H9 (cell line): ENCODE measurements around the gene CNOT11. TPM values are rescaled to one million over a fixed set of nuclear protein-coding genes. Genes with fewer than 3 reads are reported as not detected.
"Not testable (repeated sequence)": the region's sequence is repeated elsewhere in the genome, so short reads cannot be mapped to it uniquely, and the experiment has no call there.

Experiments
- DNase-seq: peaks from one replicate; pipeline ENCODE4 v3.0.0-alpha.2; 2017
- H2AFZ ChIP-seq: one replicate; pipeline ENCODE4 v1.6.1; 2013; ENCODE audit warnings: mild to moderate bottlenecking, low read length, control low read depth, moderate library complexity
- H2AK5ac ChIP-seq: 2 replicates; pipeline ENCODE4 v1.6.1; 2013; ENCODE audit warnings: low read length, control low read depth, mixed read lengths; ENCODE audit not compliant: insufficient read length
- H2BK120ac ChIP-seq: one replicate; pipeline ENCODE4 v1.6.1; 2013; ENCODE audit warnings: low read depth, mild to moderate bottlenecking, low read length, control low read depth, inconsistent platforms; ENCODE audit not compliant: poor library complexity, severe bottlenecking
- H2BK12ac ChIP-seq: 2 replicates; pipeline ENCODE4 v1.6.1; 2013; ENCODE audit warnings: low read length, control low read depth, mixed read lengths, low read depth; ENCODE audit not compliant: insufficient read length
- H2BK15ac ChIP-seq: 2 replicates; pipeline ENCODE4 v1.6.1; 2013; ENCODE audit warnings: low read depth, low read length, control low read depth
- H2BK20ac ChIP-seq: one replicate; pipeline ENCODE4 v1.6.1; 2013; ENCODE audit warnings: low read depth, mild to moderate bottlenecking, low read length, control low read depth, inconsistent platforms; ENCODE audit not compliant: poor library complexity, severe bottlenecking
- H2BK5ac ChIP-seq: 2 replicates; pipeline ENCODE4 v1.6.1; 2013; ENCODE audit warnings: low read length, control low read depth, mixed read lengths; ENCODE audit not compliant: insufficient read length
- H3K14ac ChIP-seq: 2 replicates; pipeline ENCODE4 v1.6.1; 2013; ENCODE audit warnings: low read length, control low read depth; ENCODE audit not compliant: insufficient read depth
- H3K18ac ChIP-seq: 2 replicates; pipeline ENCODE4 v1.6.1; 2013; ENCODE audit warnings: low read depth, mild to moderate bottlenecking, mixed read lengths, low read length, control low read depth; ENCODE audit not compliant: insufficient read length
- H3K23ac ChIP-seq: 2 replicates; pipeline ENCODE4 v1.6.1; 2013; ENCODE audit warnings: low read length, control low read depth, mixed read lengths, low read depth; ENCODE audit not compliant: insufficient read length
- H3K23me2 ChIP-seq: 2 replicates; pipeline ENCODE4 v1.6.1; 2013; ENCODE audit warnings: low read depth, mild to moderate bottlenecking, mixed read lengths, low read length, control low read depth; ENCODE audit not compliant: insufficient read length, poor library complexity, severe bottlenecking
- H3K27ac ChIP-seq: 2 replicates; pipeline ENCODE4 v1.5.1; 2013; ENCODE audit warnings: low read length, control low read depth, mixed read lengths, low read depth; ENCODE audit not compliant: insufficient read length
- H3K27me3 ChIP-seq: 2 replicates; pipeline ENCODE4 v1.6.1; 2013; ENCODE audit warnings: low read length, control low read depth, inconsistent platforms; ENCODE audit not compliant: insufficient read depth
- H3K4ac ChIP-seq: 2 replicates; pipeline ENCODE4 v1.6.1; 2013; ENCODE audit warnings: low read depth, mild to moderate bottlenecking, control low read depth, inconsistent platforms, low read length, moderate library complexity
- H3K4me1 ChIP-seq: 2 replicates; pipeline ENCODE4 v1.6.1; 2013; ENCODE audit warnings: low read length, control low read depth, inconsistent platforms; ENCODE audit not compliant: insufficient read depth
- H3K4me2 ChIP-seq: 2 replicates; pipeline ENCODE4 v1.6.1; 2013; ENCODE audit warnings: low read length, control low read depth, mixed read lengths; ENCODE audit not compliant: insufficient read length, insufficient read depth
- H3K56ac ChIP-seq: 2 replicates; pipeline ENCODE4 v1.6.1; 2013; ENCODE audit warnings: low read depth, mild to moderate bottlenecking, mixed read lengths, low read length, control low read depth; ENCODE audit not compliant: insufficient read length
- H3K79me1 ChIP-seq: 2 replicates; pipeline ENCODE4 v1.6.1; 2013; ENCODE audit warnings: low read depth, mild to moderate bottlenecking, moderate library complexity, low read length, control low read depth, inconsistent platforms; ENCODE audit not compliant: insufficient read depth, poor library complexity, severe bottlenecking
- H3K79me2 ChIP-seq: 2 replicates; pipeline ENCODE4 v1.6.1; 2013; ENCODE audit warnings: low read length, control low read depth, inconsistent platforms; ENCODE audit not compliant: insufficient read depth
- H3K9ac ChIP-seq: 2 replicates; pipeline ENCODE4 v1.6.1; 2013; ENCODE audit warnings: low read length, control low read depth, mixed read lengths; ENCODE audit not compliant: insufficient read length; ENCODE audit errors: extremely low read depth
- H3K9me3 ChIP-seq: one replicate; pipeline ENCODE4 v1.6.1; 2013; ENCODE audit warnings: low read depth, low read length, inconsistent platforms; ENCODE audit not compliant: control insufficient read depth
- H3T11ph ChIP-seq: one replicate; pipeline ENCODE4 v1.6.1; 2013; ENCODE audit warnings: mild to moderate bottlenecking, low read length, control low read depth, inconsistent platforms
- H4K20me1 ChIP-seq: one replicate; pipeline ENCODE4 v1.6.1; 2013; ENCODE audit not compliant: control insufficient read depth, insufficient read length, insufficient read depth
- H4K5ac ChIP-seq: 2 replicates; pipeline ENCODE4 v1.6.1; 2013; ENCODE audit warnings: low read depth, mild to moderate bottlenecking, mixed read lengths, low read length, control low read depth; ENCODE audit not compliant: insufficient read length
- H4K8ac ChIP-seq: replicated peaks from 2 replicates; pipeline ENCODE4 v1.6.1; 2013; ENCODE audit warnings: low read length, control low read depth, mixed read lengths, low read depth; ENCODE audit not compliant: insufficient read length
- H4K91ac ChIP-seq: 2 replicates; pipeline ENCODE4 v1.6.1; 2013; ENCODE audit warnings: low read depth, mild to moderate bottlenecking, moderate library complexity, mixed read lengths, low read length, control low read depth; ENCODE audit not compliant: insufficient read length
- H3K27ac Mint-ChIP-seq, 3 experiments: 2 replicates in 2 of 3; 3 replicates in 1 of 3; pipeline ENCODE4 v1.8.0; 2020 to 2021; ENCODE audit warnings: mixed read lengths in 3 of 3, mild to moderate bottlenecking in 1 of 3, moderate library complexity in 1 of 3
- H3K27me3 Mint-ChIP-seq: 2 replicates; pipeline ENCODE4 v1.8.0; 2021; ENCODE audit warnings: low read depth, mild to moderate bottlenecking, moderate library complexity, mixed read lengths
- H3K36me3 Mint-ChIP-seq, 3 experiments: 2 replicates in 2 of 3; 3 replicates in 1 of 3; pipeline ENCODE4 v1.8.0; 2020 to 2021; ENCODE audit warnings: low read depth in 3 of 3, mixed read lengths in 3 of 3; ENCODE audit not compliant: insufficient read depth in 1 of 3
- H3K4me1 Mint-ChIP-seq, 2 experiments: 2 replicates each; pipeline ENCODE4 v1.8.0; 2020; ENCODE audit warnings: mixed read lengths in 2 of 2
- H3K4me3 Mint-ChIP-seq, 2 experiments: 2 replicates in 1 of 2; 3 replicates in 1 of 2; pipeline ENCODE4 v1.8.0; 2020 to 2021; ENCODE audit warnings: mild to moderate bottlenecking in 2 of 2, mixed read lengths in 2 of 2, moderate library complexity in 1 of 2
- H3K9me3 Mint-ChIP-seq, 2 experiments: 2 replicates in 1 of 2; 3 replicates in 1 of 2; pipeline ENCODE4 v1.8.0; 2020; ENCODE audit warnings: mild to moderate bottlenecking in 2 of 2, mixed read lengths in 2 of 2, moderate library complexity in 1 of 2
- WGBS: extraction: QIAGEN DNeasy Blood & Tissue Kit; methylation state at CpG from one replicate; pipeline ENCODE4 v1.1.7; 2013; ENCODE audit warnings: missing lambda C conversion rate, low lambda C conversion rate, mixed read lengths; ENCODE audit not compliant: insufficient read length; ENCODE audit errors: extremely low coverage; 5-methylcytosine and 5-hydroxymethylcytosine counted together
- total RNA-seq: library from RNA; stranded (reverse); gene quantifications from 2 replicates; pipeline ENCODE4 v1.2.1, GENCODE V29; 2021
- TF ChIP-seq, protein P1 (sequence below): fragments of 200-600 bp; sonication (generic); conservative IDR thresholded peaks from 3 replicates; pipeline ENCODE4 v1.8.0; 2021; ENCODE audit warnings: antibody characterized with exemption, mild to moderate bottlenecking

CNOT11 gene
- total RNA-seq, 1 experiment from 2014 or later = 46.8 TPM

DNA sequence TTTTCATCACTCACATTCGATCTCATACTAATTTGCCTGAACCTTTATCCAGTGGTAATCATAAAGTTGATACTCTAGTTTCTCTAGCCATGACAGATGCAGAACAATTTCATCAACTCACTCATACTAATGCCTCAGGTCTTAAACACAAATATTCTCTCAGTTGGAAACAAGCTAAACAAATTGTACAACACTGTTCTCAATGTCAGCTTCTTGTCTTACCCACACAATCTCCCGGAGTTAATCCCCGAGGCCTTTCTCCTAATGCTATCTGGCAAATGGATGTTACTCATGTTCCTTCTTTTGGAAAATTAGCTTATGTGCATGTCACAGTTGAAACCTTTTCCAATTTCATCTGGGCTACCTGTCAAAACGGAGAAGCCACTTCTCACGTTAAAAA, 11.5 kb upstream of the CNOT11 start:
- H3K27me3 Mint-ChIP-seq = no peaks in the 10 kb centered on the region; the same call in 1 of the 2 replicates
- no peak overlapping the region for H2AK5ac ChIP-seq
- H3K14ac ChIP-seq = no peak overlapping the region
- DNase-seq = no peak
- no peak overlapping the region for H2AFZ ChIP-seq
- H3K4me1 ChIP-seq = no peaks in the 10 kb centered on the region
- H3K79me1 ChIP-seq = no peaks in the 10 kb centered on the region
- H3K27ac ChIP-seq = no peak overlapping the region
- H3K18ac ChIP-seq = no peak overlapping the region
- no peak overlapping the region for H4K8ac ChIP-seq
- WGBS = no CpG with 5 or more reads among the region's 5 CpGs
- H3K9me3 Mint-ChIP-seq = peaks cover under 1 to 2% of the 10 kb centered on the region in 2 experiments; a peak in 3 of 5 replicates
- no peak overlapping the region for H2BK12ac ChIP-seq
- no peak overlapping the region for H3K56ac ChIP-seq
- no peak overlapping the region for H3K4me3 Mint-ChIP-seq
- peaks cover 8 to 21% of the 10 kb centered on the region in 2 experiments for H3K4me1 Mint-ChIP-seq
- no peaks in the 10 kb centered on the region for H3K23me2 ChIP-seq
- no peak overlapping the region for H3K9ac ChIP-seq
- no peak overlapping the region for H2BK15ac ChIP-seq
- H3K36me3 Mint-ChIP-seq = peaks cover 0 to 3% (median 2%) of the 10 kb centered on the region in 3 experiments; a peak in 4 of 7 replicates
- TF ChIP-seq, protein P1, sequence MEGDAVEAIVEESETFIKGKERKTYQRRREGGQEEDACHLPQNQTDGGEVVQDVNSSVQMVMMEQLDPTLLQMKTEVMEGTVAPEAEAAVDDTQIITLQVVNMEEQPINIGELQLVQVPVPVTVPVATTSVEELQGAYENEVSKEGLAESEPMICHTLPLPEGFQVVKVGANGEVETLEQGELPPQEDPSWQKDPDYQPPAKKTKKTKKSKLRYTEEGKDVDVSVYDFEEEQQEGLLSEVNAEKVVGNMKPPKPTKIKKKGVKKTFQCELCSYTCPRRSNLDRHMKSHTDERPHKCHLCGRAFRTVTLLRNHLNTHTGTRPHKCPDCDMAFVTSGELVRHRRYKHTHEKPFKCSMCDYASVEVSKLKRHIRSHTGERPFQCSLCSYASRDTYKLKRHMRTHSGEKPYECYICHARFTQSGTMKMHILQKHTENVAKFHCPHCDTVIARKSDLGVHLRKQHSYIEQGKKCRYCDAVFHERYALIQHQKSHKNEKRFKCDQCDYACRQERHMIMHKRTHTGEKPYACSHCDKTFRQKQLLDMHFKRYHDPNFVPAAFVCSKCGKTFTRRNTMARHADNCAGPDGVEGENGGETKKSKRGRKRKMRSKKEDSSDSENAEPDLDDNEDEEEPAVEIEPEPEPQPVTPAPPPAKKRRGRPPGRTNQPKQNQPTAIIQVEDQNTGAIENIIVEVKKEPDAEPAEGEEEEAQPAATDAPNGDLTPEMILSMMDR = no peak
- H3K27ac Mint-ChIP-seq = no peak overlapping the region
- H3T11ph ChIP-seq = no peak overlapping the region
- no peaks in the 10 kb centered on the region for H3K9me3 ChIP-seq
- no peaks in the 10 kb centered on the region for H3K27me3 ChIP-seq
- no peak overlapping the region for H4K91ac ChIP-seq
- no peak overlapping the region for H2BK20ac ChIP-seq
- H3K4ac ChIP-seq = no peak overlapping the region
- H4K5ac ChIP-seq = no peak overlapping the region
- no peak overlapping the region for H2BK120ac ChIP-seq
- no peaks in the 10 kb centered on the region for H4K20me1 ChIP-seq
- H3K23ac ChIP-seq = no peak overlapping the region
- no peaks in the 10 kb centered on the region for H3K79me2 ChIP-seq
- no peak overlapping the region for H3K4me2 ChIP-seq
- H2BK5ac ChIP-seq = no peak overlapping the region

DNA sequence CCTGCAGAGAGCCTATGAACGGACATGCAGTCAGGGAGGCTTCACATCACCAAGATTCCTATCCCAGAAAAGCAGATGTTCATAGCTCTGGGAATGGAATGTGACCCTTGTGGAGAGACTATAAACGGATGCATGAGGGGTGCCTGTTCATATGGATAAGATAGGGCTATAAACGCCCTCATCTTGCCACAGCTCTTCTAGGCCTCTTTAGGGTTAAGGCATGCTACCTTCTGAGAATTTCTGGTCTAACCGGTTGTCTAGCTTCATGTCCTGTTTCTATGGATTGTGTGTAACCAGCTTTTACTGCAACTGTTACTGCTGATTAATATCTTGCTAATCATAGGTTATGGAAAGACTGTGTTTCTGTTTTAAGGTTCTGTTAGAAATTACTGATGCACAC, 8.3 kb upstream of the CNOT11 start:
- not testable (repeated sequence) for H3K23ac ChIP-seq, H2BK120ac ChIP-seq, H4K5ac ChIP-seq, H3K4me3 Mint-ChIP-seq, DNase-seq, H3K23me2 ChIP-seq, H3K9me3 Mint-ChIP-seq, H3K9me3 ChIP-seq, H2BK5ac ChIP-seq, H2AFZ ChIP-seq, H3K79me1 ChIP-seq, H3K14ac ChIP-seq, H3K4me2 ChIP-seq, H2BK15ac ChIP-seq, H4K20me1 ChIP-seq, H3K18ac ChIP-seq, H3K27ac Mint-ChIP-seq, H3K27me3 ChIP-seq, H2AK5ac ChIP-seq, H3K27me3 Mint-ChIP-seq, H3K4ac ChIP-seq, H3K36me3 Mint-ChIP-seq, H3K27ac ChIP-seq, H3K4me1 ChIP-seq, H4K8ac ChIP-seq, H3K9ac ChIP-seq, H3T11ph ChIP-seq, H2BK12ac ChIP-seq, H3K56ac ChIP-seq, H2BK20ac ChIP-seq, H4K91ac ChIP-seq, H3K79me2 ChIP-seq
- H3K4me1 Mint-ChIP-seq = peaks cover 8 to 24% of the 10 kb centered on the region in 2 experiments
- no CpG with 5 or more reads among the region's 4 CpGs for WGBS
